Measurements from ENCODE around the gene ZFAND3. TPM values are rescaled to one million over a fixed set of nuclear protein-coding genes. Genes with fewer than 3 reads are reported as not detected.
"Not testable (repeated sequence)": the region's sequence is repeated elsewhere in the genome, so short reads cannot be mapped to it uniquely, and the experiment has no call there.

ZFAND3 gene
- total RNA-seq, 1 experiment from 2014 or later, result 22.2 TPM

GRCh38 chr6:38043259-38043753, 223.8 kb downstream of the ZFAND3 start:
- Histone ChIP-seq H3K4me2 (ENCODE audit: low read length) (no peak overlapping the region), H3K27ac (ENCODE audit: low read length) (no peak overlapping the region), H3K79me2 (ENCODE audit: low read length) (peaks cover 4% of the 10 kb centered on the region; the same call in 1 of the 2 replicates), H3K9me2 (replicated peaks; ENCODE audit: low read length) (no peaks in the 10 kb centered on the region), H3F3A (ENCODE audit: low read length, unreplicated experiment) (peaks cover 2% of the 10 kb centered on the region), H3K9ac (ENCODE audit: low read length) (no peak overlapping the region), H3K36me3 (ENCODE audit: low read depth, low read length) (no peaks in the 10 kb centered on the region), H4K20me1 (ENCODE audit: low read length) (no peaks in the 10 kb centered on the region; the same call in 1 of the 2 replicates), H3K4me1 (ENCODE audit: insufficient read depth, low read length) (peaks cover 9% of the 10 kb centered on the region), H3K9me3 (ENCODE audit: low read length) (no peaks in the 10 kb centered on the region), H3K4me3 (ENCODE audit: low read length) (no peak overlapping the region), H2AFZ (ENCODE audit: low read length) (no peak overlapping the region), H3K27me3 (ENCODE audit: low read length) (no peaks in the 10 kb centered on the region)
- ChIA-PET CTCF (interaction anchor here (0.6 kb wide), 1 partner anchor 259 kb away, joined by 5 read pairs; no protein-coding TSS in a partner anchor), POLR2A (ENCODE audit: unreplicated experiment) (no interaction called here)
- intact Hi-C loops (cut with micrococcal nuclease), result no loop called here
- BruUV-seq (replicated peaks), result no TSS peak
- TF ChIP-seq CTCF (conservative IDR thresholded peaks at IDR 0.05; ENCODE audit: low read depth, low read length) (no peak), EZH2 (IDR thresholded peaks at IDR 0.05; ENCODE audit: low read length, unreplicated experiment) (no peak), EZH2phosphoT487 (IDR thresholded peaks at IDR 0.05; ENCODE audit: borderline replicate concordance, low read length) (no peak)
- ATAC-seq, result no peak
- DNase-seq, result no peak

GRCh38 chr6:38045701-38046305, 226.3 kb downstream of the ZFAND3 start:
- Histone ChIP-seq H3K9ac (ENCODE audit: low read length) (no peak overlapping the region), H3K4me1 (ENCODE audit: insufficient read depth, low read length) (peaks cover 13% of the 10 kb centered on the region), H2AFZ (ENCODE audit: low read length) (no peak overlapping the region), H3K36me3 (ENCODE audit: low read depth, low read length) (no peaks in the 10 kb centered on the region), H4K20me1 (ENCODE audit: low read length) (no peaks in the 10 kb centered on the region), H3K27ac (ENCODE audit: low read length) (no peak overlapping the region), H3K79me2 (ENCODE audit: low read length) (peaks cover 11% of the 10 kb centered on the region), H3K4me3 (ENCODE audit: low read length) (no peak overlapping the region), H3K27me3 (ENCODE audit: low read length) (no peaks in the 10 kb centered on the region), H3F3A (ENCODE audit: low read length, unreplicated experiment) (no peaks in the 10 kb centered on the region), H3K4me2 (ENCODE audit: low read length) (no peak overlapping the region), H3K9me2 (replicated peaks; ENCODE audit: low read length) (no peaks in the 10 kb centered on the region), H3K9me3 (ENCODE audit: low read length) (no peaks in the 10 kb centered on the region)
- TF ChIP-seq EZH2 (IDR thresholded peaks at IDR 0.05; ENCODE audit: low read length, unreplicated experiment), result no peak
- TF ChIP-seq EZH2phosphoT487 (IDR thresholded peaks at IDR 0.05; ENCODE audit: borderline replicate concordance, low read length), result no peak
- TF ChIP-seq CTCF (conservative IDR thresholded peaks at IDR 0.05; ENCODE audit: low read depth, low read length), result no peak
- no peak for ATAC-seq
- ChIA-PET POLR2A (ENCODE audit: unreplicated experiment) (no interaction called here), CTCF (no interaction called here)
- intact Hi-C loops (cut with micrococcal nuclease), result no loop called here
- DNase-seq, result no peak
- BruUV-seq (replicated peaks), result no TSS peak

GRCh38 chr6:38047562-38047961, 228.0 kb downstream of the ZFAND3 start:
- no peaks in the 10 kb centered on the region for H3F3A ChIP-seq (ENCODE audit: low read length, unreplicated experiment)
- no TSS peak for BruUV-seq (replicated peaks)
- ChIA-PET POLR2A (ENCODE audit: unreplicated experiment) (no interaction called here), CTCF (interaction anchor here (0.6 kb wide), 1 partner anchor 14 kb away, joined by 3 read pairs; no protein-coding TSS in a partner anchor)
- H3K9me2 ChIP-seq (replicated peaks; ENCODE audit: low read length), result no peaks in the 10 kb centered on the region
- no peaks in the 10 kb centered on the region for H3K36me3 ChIP-seq (ENCODE audit: low read depth, low read length)
- DNase-seq, result no peak
- peaks cover 22% of the 10 kb centered on the region for H3K79me2 ChIP-seq (ENCODE audit: low read length)
- H3K27ac ChIP-seq (ENCODE audit: low read length), result no peak overlapping the region
- H3K9me3 ChIP-seq (ENCODE audit: low read length), result no peaks in the 10 kb centered on the region
- H3K4me1 ChIP-seq (ENCODE audit: insufficient read depth, low read length), result peaks cover 30% of the 10 kb centered on the region
- no peaks in the 10 kb centered on the region for H4K20me1 ChIP-seq (ENCODE audit: low read length)
- no peak overlapping the region for H3K4me3 ChIP-seq (ENCODE audit: low read length)
- no peak overlapping the region for H3K9ac ChIP-seq (ENCODE audit: low read length)
- no peak for ATAC-seq
- intact Hi-C loops (cut with micrococcal nuclease), result no loop called here
- no peaks in the 10 kb centered on the region for H3K27me3 ChIP-seq (ENCODE audit: low read length)
- no peak overlapping the region for H2AFZ ChIP-seq (ENCODE audit: low read length)
- TF ChIP-seq EZH2phosphoT487 (IDR thresholded peaks at IDR 0.05; ENCODE audit: borderline replicate concordance, low read length), result no peak
- no peak for TF ChIP-seq EZH2 (IDR thresholded peaks at IDR 0.05; ENCODE audit: low read length, unreplicated experiment)
- TF ChIP-seq CTCF (conservative IDR thresholded peaks at IDR 0.05; ENCODE audit: low read depth, low read length), result no peak
- no peak overlapping the region for H3K4me2 ChIP-seq (ENCODE audit: low read length)

DNA sequence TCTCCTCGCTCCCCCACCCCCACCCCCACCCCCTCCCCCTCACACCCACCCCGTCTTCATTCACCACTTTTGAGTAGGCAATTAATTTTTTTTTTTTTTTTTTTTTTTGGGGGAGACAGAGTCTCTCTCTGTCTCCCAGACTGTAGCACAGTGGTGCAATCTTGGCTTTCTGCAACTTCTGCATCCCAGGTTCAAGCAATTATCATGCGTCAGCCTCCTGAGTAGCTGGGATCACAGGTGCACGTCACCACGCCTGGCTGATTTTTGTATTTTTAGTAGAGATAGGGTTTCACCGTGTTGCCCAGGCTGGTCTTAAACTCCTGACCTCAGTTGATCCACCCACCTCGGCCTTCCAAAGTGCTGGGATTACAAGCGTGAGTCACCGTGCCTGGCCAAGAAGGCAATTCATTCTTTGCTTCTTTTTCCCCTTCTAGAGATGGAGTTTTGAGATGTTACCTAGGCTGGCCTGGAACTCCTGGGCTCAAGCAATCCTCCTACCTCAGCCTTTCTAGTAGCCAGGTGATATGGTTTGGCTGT, 230.4 kb downstream of the ZFAND3 start:
- H3K27ac ChIP-seq (ENCODE audit: low read length), result peak overlapping the region; percentile 69
- POLR2A ChIA-PET (ENCODE audit: unreplicated experiment); H4K20me1 ChIP-seq (ENCODE audit: low read length); BruUV-seq (replicated peaks); H3K36me3 ChIP-seq (ENCODE audit: low read depth, low read length); H3K9me2 ChIP-seq (replicated peaks; ENCODE audit: low read length); H3K4me3 ChIP-seq (ENCODE audit: low read length); H3K27me3 ChIP-seq (ENCODE audit: low read length); H3K9ac ChIP-seq (ENCODE audit: low read length); CTCF ChIA-PET; H2AFZ ChIP-seq (ENCODE audit: low read length); H3K9me3 ChIP-seq (ENCODE audit: low read length); H3F3A ChIP-seq (ENCODE audit: low read length, unreplicated experiment): not testable (repeated sequence)
- DNase-seq (peak; percentile 68), ATAC-seq (peak; percentile 41; the same call in 1 of the 2 replicates)
- peaks cover 41% of the 10 kb centered on the region for H3K4me1 ChIP-seq (ENCODE audit: insufficient read depth, low read length)
- H3K4me2 ChIP-seq (ENCODE audit: low read length), result peak overlapping the region; percentile 25
- peaks cover 40% of the 10 kb centered on the region for H3K79me2 ChIP-seq (ENCODE audit: low read length)
- intact Hi-C loops (cut with micrococcal nuclease), result loop anchor here (10.0 kb wide), 1 partner anchor 195 kb away; no protein-coding TSS in a partner anchor

All from PC-3 (cell line).